HG02938 (cell line): ENCODE data around the gene HLX.

Experiments used
- ATAC-seq: cut with Tn5 transposase; IDR thresholded peaks from one replicate; pipeline ENCODE4 v1.9.1; 2021; ENCODE audit warnings: mild to moderate bottlenecking, moderate library complexity; ENCODE audit not compliant: unreplicated experiment

The HLX gene

GRCh38 chr1:220880726-220881506 lies 1.7 kb downstream of the HLX start:
- ATAC-seq, result no peak

- ATAC-seq, result no peak
Measured at GRCh38 chr1:220882061-220882891, 3.0 kb downstream of the HLX start.

- ATAC-seq, result no peak
Measured at GRCh38 chr1:220884109-220884980, 5.1 kb downstream of the HLX start.

GRCh38 chr1:220884981-220885918 lies 6.0 kb downstream of the HLX start:
- ATAC-seq, result no peak

- no peak for ATAC-seq
Measured at GRCh38 chr1:220885971-220886370, 6.7 kb downstream of the HLX start.

- ATAC-seq, result no peak
Measured at GRCh38 chr1:220886470-220887201, 7.4 kb downstream of the HLX start.

GRCh38 chr1:220887202-220887519 lies 7.9 kb downstream of the HLX start:
- ATAC-seq, result no peak

- no peak for ATAC-seq
Measured at GRCh38 chr1:220887520-220888416, 8.5 kb downstream of the HLX start.

GRCh38 chr1:220888417-220888986 lies 9.3 kb downstream of the HLX start:
- no peak for ATAC-seq

- no peak for ATAC-seq
Measured at GRCh38 chr1:220889333-220889732, 10.1 kb downstream of the HLX start.

- ATAC-seq, result no peak
Measured at GRCh38 chr1:220889848-220890287, 10.6 kb downstream of the HLX start.

- no peak for ATAC-seq
Measured at GRCh38 chr1:220890602-220891001, 11.4 kb downstream of the HLX start.

GRCh38 chr1:220891224-220892085 lies 12.2 kb downstream of the HLX start:
- ATAC-seq, result no peak

- ATAC-seq, result no peak
Measured at GRCh38 chr1:220892086-220892376, 12.8 kb downstream of the HLX start.

GRCh38 chr1:220892997-220893700 lies 13.9 kb downstream of the HLX start:
- ATAC-seq, result no peak

GRCh38 chr1:220893701-220894024 lies 14.4 kb downstream of the HLX start:
- ATAC-seq, result no peak
